GM10248 (cell line): Measurements from ENCODE around the gene RASA3.

Experiments used
- CTCF ChIA-PET: fragments of 300-600 bp; sonication (Branson Sonifier 250); formaldehyde crosslinking; extraction: SDS; loops from one replicate; lab custom pipeline; 2021; ENCODE audit warnings: antibody characterized with exemption; lab: Yijun Ruan, JAX
- POLR2A ChIA-PET: fragments of 350-650 bp; sonication (Branson Sonifier 250); formaldehyde crosslinking; extraction: SDS; loops from one replicate; lab custom pipeline; 2020; ENCODE audit warnings: antibody characterized with exemption; lab: Yijun Ruan, JAX
- DNase-seq: peaks from one replicate; pipeline ENCODE4 v3.0.0; 2012; ENCODE audit errors: extremely low spot score
- TF ChIP-seq, protein P1 (sequence below): IDR thresholded peaks from 2 replicates; pipeline ENCODE4 v1.5.1; 2012; ENCODE audit warnings: mild to moderate bottlenecking, low read depth; ENCODE audit errors: extremely low read depth, missing control alignments, control extremely low read depth

Gene RASA3

DNA sequence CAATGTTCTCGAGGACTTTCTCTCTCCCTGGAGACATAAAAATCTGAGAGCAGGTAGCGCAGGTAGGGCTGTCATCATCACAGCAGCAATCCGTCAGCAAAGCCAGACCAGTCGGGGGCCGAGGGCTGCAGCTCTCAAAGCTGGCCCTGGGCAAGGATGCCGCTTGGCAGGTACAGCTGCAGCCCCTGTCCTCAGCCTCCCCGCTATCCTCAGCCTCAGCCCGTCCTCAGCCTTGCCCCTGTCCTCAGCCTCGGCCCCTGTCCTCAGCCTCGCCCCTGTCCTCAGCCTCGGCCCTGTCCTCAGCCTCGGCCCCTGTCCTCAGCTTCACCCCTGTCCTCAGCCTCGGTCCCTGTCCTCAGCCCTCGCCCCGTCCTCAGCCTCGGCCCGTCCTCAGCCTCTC lies 169.4 kb downstream of the RASA3 start:
- CTCF ChIA-PET = no interaction called here
- DNase-seq = no peak
- POLR2A ChIA-PET = no interaction called here
- TF ChIP-seq, protein P1, sequence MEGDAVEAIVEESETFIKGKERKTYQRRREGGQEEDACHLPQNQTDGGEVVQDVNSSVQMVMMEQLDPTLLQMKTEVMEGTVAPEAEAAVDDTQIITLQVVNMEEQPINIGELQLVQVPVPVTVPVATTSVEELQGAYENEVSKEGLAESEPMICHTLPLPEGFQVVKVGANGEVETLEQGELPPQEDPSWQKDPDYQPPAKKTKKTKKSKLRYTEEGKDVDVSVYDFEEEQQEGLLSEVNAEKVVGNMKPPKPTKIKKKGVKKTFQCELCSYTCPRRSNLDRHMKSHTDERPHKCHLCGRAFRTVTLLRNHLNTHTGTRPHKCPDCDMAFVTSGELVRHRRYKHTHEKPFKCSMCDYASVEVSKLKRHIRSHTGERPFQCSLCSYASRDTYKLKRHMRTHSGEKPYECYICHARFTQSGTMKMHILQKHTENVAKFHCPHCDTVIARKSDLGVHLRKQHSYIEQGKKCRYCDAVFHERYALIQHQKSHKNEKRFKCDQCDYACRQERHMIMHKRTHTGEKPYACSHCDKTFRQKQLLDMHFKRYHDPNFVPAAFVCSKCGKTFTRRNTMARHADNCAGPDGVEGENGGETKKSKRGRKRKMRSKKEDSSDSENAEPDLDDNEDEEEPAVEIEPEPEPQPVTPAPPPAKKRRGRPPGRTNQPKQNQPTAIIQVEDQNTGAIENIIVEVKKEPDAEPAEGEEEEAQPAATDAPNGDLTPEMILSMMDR = no peak

DNA sequence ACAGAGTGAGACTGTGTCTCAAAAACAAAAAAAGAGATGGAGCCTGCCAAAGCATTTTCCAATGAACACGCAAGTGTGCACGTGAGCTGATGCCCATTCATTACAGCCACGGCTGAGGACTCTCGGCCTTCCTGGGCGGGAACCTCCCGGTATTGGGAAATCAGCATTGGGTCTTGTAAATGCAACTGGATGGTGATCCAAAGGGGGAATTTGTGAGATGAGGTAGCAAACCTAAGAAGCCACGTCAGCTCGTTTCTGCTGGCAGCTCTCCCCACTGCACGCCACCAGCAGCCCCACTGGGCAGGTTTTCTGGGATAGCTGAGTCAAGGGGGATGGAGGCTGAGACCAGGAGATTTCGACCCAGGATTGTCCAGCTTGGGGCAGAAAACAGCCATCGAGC lies 170.0 kb downstream of the RASA3 start:
- DNase-seq = no peak
- ChIA-PET POLR2A (no interaction called here), CTCF (no interaction called here)
- TF ChIP-seq, protein P1 = no peak

DNA sequence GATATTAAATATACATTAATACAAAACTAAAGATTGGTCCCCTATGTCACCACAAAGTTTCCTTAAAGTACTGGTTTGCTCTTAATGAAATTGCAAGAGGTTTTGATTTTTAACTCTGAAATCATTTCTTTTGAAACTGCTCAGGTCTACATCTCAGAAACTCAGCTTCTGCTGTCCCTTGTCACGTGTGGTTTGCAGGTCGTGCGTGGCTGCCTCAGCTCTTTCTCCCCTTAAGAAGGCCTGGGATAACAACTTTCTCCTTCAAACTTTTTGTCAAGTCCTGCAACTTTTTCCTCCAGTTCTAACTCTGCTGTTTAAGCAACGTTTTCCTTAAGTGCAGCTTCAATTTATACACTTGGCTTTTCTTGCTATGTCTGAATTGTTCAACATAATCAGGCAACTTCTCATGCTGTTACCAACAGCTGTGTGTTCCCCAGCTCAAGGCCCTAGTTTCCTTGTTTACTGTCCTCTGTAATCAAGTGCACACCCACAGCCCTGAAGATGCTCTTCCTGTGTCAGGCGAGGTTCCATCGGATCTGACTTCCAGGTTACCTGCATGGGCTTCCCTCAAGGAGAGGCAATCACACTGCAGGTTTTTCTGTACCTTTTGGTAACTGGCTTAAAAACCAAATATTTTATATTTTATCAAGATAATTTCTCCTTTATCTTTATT lies 172.0 kb downstream of the RASA3 start:
- ChIA-PET CTCF (interaction anchor here (0.8 to 1.5 kb wide), 3 partner anchors 12 to 28 kb away, joined by 3 to 5 read pairs (median 3); no protein-coding TSS in a partner anchor), POLR2A (no interaction called here)
- no peak for DNase-seq
- TF ChIP-seq, protein P1 = no peak

DNA sequence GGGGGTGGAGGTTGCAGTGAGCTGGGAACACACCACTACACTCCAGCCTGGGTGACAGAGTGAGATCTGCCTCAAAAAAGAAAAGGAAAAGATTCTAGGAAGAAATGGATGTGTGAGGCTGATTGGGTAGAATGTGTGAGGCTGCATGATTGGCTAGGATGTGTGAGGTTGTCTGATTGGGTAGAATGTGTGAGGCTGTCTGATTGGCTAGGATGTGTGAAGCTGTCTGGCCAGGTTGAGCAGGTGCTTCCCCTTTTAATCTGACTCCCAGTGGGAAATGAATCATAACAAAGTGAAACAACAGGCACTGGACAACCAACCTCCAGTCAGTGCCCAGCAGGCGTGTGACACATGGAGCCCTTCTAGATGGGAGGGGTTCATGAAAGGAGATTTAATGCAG lies 173.2 kb downstream of the RASA3 start:
- POLR2A ChIA-PET = no interaction called here
- CTCF ChIA-PET = interaction anchor here (1.2 kb wide), 1 partner anchor 12 kb away, joined by 3 read pairs; no protein-coding TSS in a partner anchor
- no peak for DNase-seq
- TF ChIP-seq, protein P1 = no peak

DNA sequence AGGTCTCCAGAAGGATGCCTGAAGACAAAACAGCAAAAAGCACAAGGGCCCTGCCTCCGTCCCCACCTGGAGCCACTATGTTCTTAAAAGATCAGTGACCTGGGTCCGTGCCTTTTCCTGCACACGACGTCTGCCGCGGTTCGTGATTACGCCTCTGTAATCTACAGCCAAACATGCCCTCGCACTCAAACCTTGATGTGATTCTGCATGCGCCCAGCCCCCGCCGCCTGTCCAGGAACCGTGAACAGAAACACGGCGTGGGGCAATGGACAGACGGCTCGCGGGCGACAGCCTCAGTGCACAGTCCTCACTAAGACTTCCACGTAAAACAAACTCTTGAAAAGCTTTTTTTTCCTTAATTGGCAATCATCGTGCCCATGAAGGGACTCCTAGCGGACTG lies 174.1 kb downstream of the RASA3 start:
- TF ChIP-seq, protein P1 = no peak
- DNase-seq = no peak
- ChIA-PET POLR2A (no interaction called here), CTCF (no interaction called here)

DNA sequence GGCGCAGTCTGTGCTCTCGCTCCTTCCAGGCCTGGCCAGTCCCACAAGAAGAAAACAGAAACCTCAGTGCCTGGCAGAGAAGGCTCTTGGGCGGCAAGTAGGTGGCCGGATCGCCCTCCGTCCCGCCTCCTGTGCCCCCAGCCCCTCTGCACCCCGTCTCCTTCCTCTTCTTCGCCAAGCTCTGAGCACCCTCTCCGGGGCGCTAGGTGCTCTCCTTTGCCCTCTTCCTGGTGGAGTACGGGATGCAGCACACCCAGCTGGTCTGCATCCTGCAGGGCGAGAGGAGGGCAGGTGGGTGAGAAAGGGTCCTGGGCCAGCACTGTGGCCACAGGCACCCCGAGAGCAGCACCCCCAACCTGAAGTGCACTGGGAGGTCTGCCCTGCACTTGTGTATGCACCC lies 175.9 kb downstream of the RASA3 start:
- CTCF ChIA-PET = no interaction called here
- POLR2A ChIA-PET = no interaction called here

More for the DNA sequence above, 175.9 kb downstream of the RASA3 start:
- TF ChIP-seq, protein P1 = no peak
- DNase-seq = no peak
